ENCODE data around the gene INF2.

INF2 gene

GRCh38 chr14:104729835-104730181 is 40.4 kb downstream of the INF2 start:
- Histone ChIP-seq H3K4me3 (replicated peaks; ENCODE audit: insufficient read depth, low read length) (no peak overlapping the region), H3K27ac (replicated peaks) (no peak overlapping the region), H3K27me3 (ENCODE audit: insufficient read depth, poor library complexity, severe bottlenecking) (peaks cover 26% of the 10 kb centered on the region)
- no peak for DNase-seq (ENCODE audit: low read depth in 1 of 2, low spot score in 1 of 2)
- TF ChIP-seq, protein P1, sequence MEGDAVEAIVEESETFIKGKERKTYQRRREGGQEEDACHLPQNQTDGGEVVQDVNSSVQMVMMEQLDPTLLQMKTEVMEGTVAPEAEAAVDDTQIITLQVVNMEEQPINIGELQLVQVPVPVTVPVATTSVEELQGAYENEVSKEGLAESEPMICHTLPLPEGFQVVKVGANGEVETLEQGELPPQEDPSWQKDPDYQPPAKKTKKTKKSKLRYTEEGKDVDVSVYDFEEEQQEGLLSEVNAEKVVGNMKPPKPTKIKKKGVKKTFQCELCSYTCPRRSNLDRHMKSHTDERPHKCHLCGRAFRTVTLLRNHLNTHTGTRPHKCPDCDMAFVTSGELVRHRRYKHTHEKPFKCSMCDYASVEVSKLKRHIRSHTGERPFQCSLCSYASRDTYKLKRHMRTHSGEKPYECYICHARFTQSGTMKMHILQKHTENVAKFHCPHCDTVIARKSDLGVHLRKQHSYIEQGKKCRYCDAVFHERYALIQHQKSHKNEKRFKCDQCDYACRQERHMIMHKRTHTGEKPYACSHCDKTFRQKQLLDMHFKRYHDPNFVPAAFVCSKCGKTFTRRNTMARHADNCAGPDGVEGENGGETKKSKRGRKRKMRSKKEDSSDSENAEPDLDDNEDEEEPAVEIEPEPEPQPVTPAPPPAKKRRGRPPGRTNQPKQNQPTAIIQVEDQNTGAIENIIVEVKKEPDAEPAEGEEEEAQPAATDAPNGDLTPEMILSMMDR (IDR thresholded peaks at IDR 0.05; ENCODE audit: insufficient read depth, low read length), result no peak
- TF ChIP-seq, protein P2, sequence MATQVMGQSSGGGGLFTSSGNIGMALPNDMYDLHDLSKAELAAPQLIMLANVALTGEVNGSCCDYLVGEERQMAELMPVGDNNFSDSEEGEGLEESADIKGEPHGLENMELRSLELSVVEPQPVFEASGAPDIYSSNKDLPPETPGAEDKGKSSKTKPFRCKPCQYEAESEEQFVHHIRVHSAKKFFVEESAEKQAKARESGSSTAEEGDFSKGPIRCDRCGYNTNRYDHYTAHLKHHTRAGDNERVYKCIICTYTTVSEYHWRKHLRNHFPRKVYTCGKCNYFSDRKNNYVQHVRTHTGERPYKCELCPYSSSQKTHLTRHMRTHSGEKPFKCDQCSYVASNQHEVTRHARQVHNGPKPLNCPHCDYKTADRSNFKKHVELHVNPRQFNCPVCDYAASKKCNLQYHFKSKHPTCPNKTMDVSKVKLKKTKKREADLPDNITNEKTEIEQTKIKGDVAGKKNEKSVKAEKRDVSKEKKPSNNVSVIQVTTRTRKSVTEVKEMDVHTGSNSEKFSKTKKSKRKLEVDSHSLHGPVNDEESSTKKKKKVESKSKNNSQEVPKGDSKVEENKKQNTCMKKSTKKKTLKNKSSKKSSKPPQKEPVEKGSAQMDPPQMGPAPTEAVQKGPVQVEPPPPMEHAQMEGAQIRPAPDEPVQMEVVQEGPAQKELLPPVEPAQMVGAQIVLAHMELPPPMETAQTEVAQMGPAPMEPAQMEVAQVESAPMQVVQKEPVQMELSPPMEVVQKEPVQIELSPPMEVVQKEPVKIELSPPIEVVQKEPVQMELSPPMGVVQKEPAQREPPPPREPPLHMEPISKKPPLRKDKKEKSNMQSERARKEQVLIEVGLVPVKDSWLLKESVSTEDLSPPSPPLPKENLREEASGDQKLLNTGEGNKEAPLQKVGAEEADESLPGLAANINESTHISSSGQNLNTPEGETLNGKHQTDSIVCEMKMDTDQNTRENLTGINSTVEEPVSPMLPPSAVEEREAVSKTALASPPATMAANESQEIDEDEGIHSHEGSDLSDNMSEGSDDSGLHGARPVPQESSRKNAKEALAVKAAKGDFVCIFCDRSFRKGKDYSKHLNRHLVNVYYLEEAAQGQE (IDR thresholded peaks at IDR 0.05; ENCODE audit: insufficient replicate concordance, low read depth), result no peak
- TF ChIP-seq POLR2AphosphoS5 (IDR thresholded peaks at IDR 0.05; ENCODE audit: low read depth) (no peak), GABPA (IDR thresholded peaks at IDR 0.05; ENCODE audit: low read depth) (no peak), SPI1 (IDR thresholded peaks at IDR 0.05; ENCODE audit: borderline replicate concordance, low read depth) (no peak)

GRCh38 chr14:104730487-104730886 is 41.1 kb downstream of the INF2 start:
- Histone ChIP-seq H3K27ac (replicated peaks) (no peak overlapping the region), H3K4me3 (replicated peaks; ENCODE audit: insufficient read depth, low read length) (no peak overlapping the region), H3K27me3 (ENCODE audit: insufficient read depth, poor library complexity, severe bottlenecking) (peaks cover 22% of the 10 kb centered on the region)
- no peak for DNase-seq (ENCODE audit: low read depth in 1 of 2, low spot score in 1 of 2)
- no peak for TF ChIP-seq SPI1 (IDR thresholded peaks at IDR 0.05; ENCODE audit: borderline replicate concordance, low read depth)
- no peak for TF ChIP-seq POLR2AphosphoS5 (IDR thresholded peaks at IDR 0.05; ENCODE audit: low read depth)
- TF ChIP-seq, protein P2 (IDR thresholded peaks at IDR 0.05; ENCODE audit: insufficient replicate concordance, low read depth), result no peak
- TF ChIP-seq GABPA (IDR thresholded peaks at IDR 0.05; ENCODE audit: low read depth), result no peak
- TF ChIP-seq, protein P1 (IDR thresholded peaks at IDR 0.05; ENCODE audit: insufficient read depth, low read length), result no peak

DNA sequence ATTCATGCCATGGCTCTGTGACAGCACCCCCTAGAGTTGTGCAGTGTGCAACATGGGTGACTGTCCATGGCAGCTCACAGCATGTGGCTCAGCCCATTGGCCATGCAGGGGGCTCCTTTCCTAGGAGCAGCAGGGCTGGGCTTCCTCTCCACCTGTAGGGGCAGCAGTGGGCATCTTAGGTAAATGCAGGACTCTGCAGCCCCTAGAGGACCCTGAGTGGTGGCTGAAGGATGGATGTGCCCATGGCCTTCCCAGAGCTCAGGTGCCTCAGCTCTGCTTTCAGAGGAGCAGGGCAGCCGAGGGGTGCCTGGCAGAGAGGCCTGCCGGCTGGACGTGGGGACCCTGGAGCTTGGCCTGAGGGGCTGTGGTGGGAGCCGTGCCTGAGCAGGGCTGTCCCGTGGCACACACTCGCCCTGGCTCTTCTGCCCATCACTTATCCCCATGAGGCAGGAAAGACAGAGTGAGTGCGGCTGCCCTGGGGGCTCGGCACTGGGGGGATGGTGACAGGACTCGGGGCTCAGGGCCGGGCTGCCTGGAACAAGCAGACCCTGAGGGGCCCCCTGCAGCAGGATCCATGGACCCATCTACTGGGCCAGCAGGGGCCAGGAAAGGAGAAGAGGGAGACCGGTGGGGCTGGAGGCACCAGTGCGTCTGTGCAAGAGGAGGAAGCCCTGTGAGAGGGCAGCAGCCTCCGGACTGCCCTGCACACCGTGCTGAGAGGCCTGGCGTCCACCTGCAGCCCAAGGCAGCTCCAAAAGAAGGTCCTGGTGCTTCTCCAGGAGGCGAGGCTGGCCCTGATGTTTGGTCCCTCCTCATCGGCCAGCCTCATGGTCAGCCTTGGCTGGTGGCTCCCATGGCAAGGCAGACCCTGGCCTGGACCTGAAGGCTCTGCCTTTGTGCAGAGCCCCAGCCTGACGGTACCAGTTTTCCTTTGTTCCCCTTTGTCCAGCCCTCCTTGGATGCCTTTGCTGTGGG is 42.2 kb downstream of the INF2 start:
- Histone ChIP-seq H3K4me3 (replicated peaks; ENCODE audit: insufficient read depth, low read length) (no peak overlapping the region), H3K27me3 (ENCODE audit: insufficient read depth, poor library complexity, severe bottlenecking) (peaks cover 17% of the 10 kb centered on the region), H3K27ac (replicated peaks) (no peak overlapping the region)
- TF ChIP-seq GABPA (IDR thresholded peaks at IDR 0.05; ENCODE audit: low read depth) (no peak), SPI1 (IDR thresholded peaks at IDR 0.05; ENCODE audit: borderline replicate concordance, low read depth) (no peak), POLR2AphosphoS5 (IDR thresholded peaks at IDR 0.05; ENCODE audit: low read depth) (no peak)
- TF ChIP-seq, protein P1 (IDR thresholded peaks at IDR 0.05; ENCODE audit: insufficient read depth, low read length), result no peak
- TF ChIP-seq, protein P2 (IDR thresholded peaks at IDR 0.05; ENCODE audit: insufficient replicate concordance, low read depth), result no peak
- DNase-seq (ENCODE audit: low read depth in 1 of 2, low spot score in 1 of 2), result no peak
